WTC11 (cell line): ENCODE measurements around the gene COX19. TPM values are rescaled to one million over a fixed set of nuclear protein-coding genes. Genes with fewer than 3 reads are reported as not detected.

Source experiments
- ATAC-seq: fragments of 200-7000 bp; cut with Tn5 transposase; 2 replicates; pipeline ENCODE4 v1.10.0; 2021; ENCODE audit warnings: mild to moderate bottlenecking, moderate library complexity
- CTCF ChIA-PET: fragments of 300-600 bp; sonication (Branson Sonifier 250); formaldehyde crosslinking; loops from one replicate; lab custom pipeline; 2021; ENCODE audit warnings: antibody characterized with exemption; lab: Charles Lee
- POLR2A ChIA-PET: fragments of 350-600 bp; sonication (Branson Sonifier 250); formaldehyde crosslinking; loops from one replicate; lab custom pipeline; 2021; ENCODE audit warnings: antibody characterized with exemption; lab: Charles Lee
- DNase-seq: peaks from one replicate; pipeline ENCODE4 v3.0.0; 2021; ENCODE audit warnings: low spot score
- H3K27ac Mint-ChIP-seq: 2 replicates; pipeline ENCODE4 v1.8.0; 2021; ENCODE audit warnings: mixed read lengths
- H3K27me3 Mint-ChIP-seq: 2 replicates; pipeline ENCODE4 v1.8.0; 2021; ENCODE audit warnings: low read depth, mild to moderate bottlenecking, moderate library complexity, mixed read lengths
- H3K36me3 Mint-ChIP-seq: 2 replicates; pipeline ENCODE4 v1.8.0; 2021; ENCODE audit warnings: mixed read lengths
- H3K4me1 Mint-ChIP-seq: 2 replicates; pipeline ENCODE4 v1.8.0; 2022; ENCODE audit warnings: mixed read lengths
- H3K4me3 Mint-ChIP-seq: 2 replicates; pipeline ENCODE4 v1.8.0; 2021; ENCODE audit warnings: mild to moderate bottlenecking, moderate library complexity, mixed read lengths
- H3K9me3 Mint-ChIP-seq: 2 replicates; pipeline ENCODE4 v1.8.0; 2021; ENCODE audit warnings: mixed read lengths
- ATF1 ChIP-seq: sonication (generic); formaldehyde crosslinking; IDR thresholded peaks from 2 replicates; pipeline ENCODE4 v1.8.1; 2023; ENCODE audit warnings: mild to moderate bottlenecking, moderate library complexity, missing genetic modification reagents
- CBFB ChIP-seq: sonication (generic); formaldehyde crosslinking; IDR thresholded peaks from 2 replicates; pipeline ENCODE4 v1.8.1; 2022; ENCODE audit warnings: mild to moderate bottlenecking, low read depth, missing genetic modification reagents
- CREM ChIP-seq: sonication (generic); formaldehyde crosslinking; IDR thresholded peaks from 2 replicates; pipeline ENCODE4 v1.8.1; 2022; ENCODE audit warnings: mild to moderate bottlenecking, missing genetic modification reagents, moderate library complexity
- ELF4 ChIP-seq: sonication (generic); formaldehyde crosslinking; IDR thresholded peaks from 2 replicates; pipeline ENCODE4 v1.8.1; 2022; ENCODE audit warnings: low read depth, mild to moderate bottlenecking, moderate library complexity, missing genetic modification reagents
- ESRRA ChIP-seq: sonication (generic); formaldehyde crosslinking; IDR thresholded peaks from 2 replicates; pipeline ENCODE4 v1.8.1; 2022; ENCODE audit warnings: mild to moderate bottlenecking, missing genetic modification reagents, borderline replicate concordance
- MXD4 ChIP-seq: fragments of 250-450 bp; sonication (Bioruptor Pico); IDR thresholded peaks from 2 replicates; pipeline ENCODE4 v1.8.0; 2021; ENCODE audit warnings: mild to moderate bottlenecking, moderate library complexity, borderline replicate concordance
- MYBL2 ChIP-seq: sonication (generic); formaldehyde crosslinking; IDR thresholded peaks from 2 replicates; pipeline ENCODE4 v1.8.1; 2023; ENCODE audit warnings: mild to moderate bottlenecking, moderate library complexity, missing genetic modification reagents
- NFE2L1 ChIP-seq: sonication (generic); formaldehyde crosslinking; IDR thresholded peaks from 2 replicates; pipeline ENCODE4 v1.8.1; 2023; ENCODE audit warnings: missing genetic modification reagents
- NR3C1 ChIP-seq: sonication (generic); formaldehyde crosslinking; conservative IDR thresholded peaks from 2 replicates; pipeline ENCODE4 v1.8.1; 2023; ENCODE audit warnings: low read depth, mild to moderate bottlenecking, missing genetic modification reagents
- SMAD3 ChIP-seq: sonication (generic); formaldehyde crosslinking; IDR thresholded peaks from 2 replicates; pipeline ENCODE4 v1.8.0; 2022; ENCODE audit warnings: missing genetic modification reagents, mild to moderate bottlenecking, borderline replicate concordance
- TCF7 ChIP-seq: sonication (generic); formaldehyde crosslinking; IDR thresholded peaks from 2 replicates; pipeline ENCODE4 v1.8.0; 2022; ENCODE audit warnings: mild to moderate bottlenecking, low read depth, missing genetic modification reagents, moderate library complexity
- TEAD1 ChIP-seq: sonication (generic); formaldehyde crosslinking; IDR thresholded peaks from 2 replicates; pipeline ENCODE4 v1.8.0; 2022; ENCODE audit warnings: mild to moderate bottlenecking, missing genetic modification reagents
- ZNF121 ChIP-seq: sonication (generic); formaldehyde crosslinking; IDR thresholded peaks from 2 replicates; pipeline ENCODE4 v1.8.0; 2023; ENCODE audit warnings: missing genetic modification reagents
- ZNF232 ChIP-seq: sonication (generic); formaldehyde crosslinking; IDR thresholded peaks from 2 replicates; pipeline ENCODE4 v1.8.0; 2022; ENCODE audit warnings: mild to moderate bottlenecking, missing genetic modification reagents
- ZNF396 ChIP-seq: fragments of 250-450 bp; sonication (Bioruptor Pico); IDR thresholded peaks from 2 replicates; pipeline ENCODE4 v1.8.0; 2021; ENCODE audit warnings: mild to moderate bottlenecking, moderate library complexity, borderline replicate concordance
- total RNA-seq: library from RNA; stranded (reverse); gene quantifications from 3 replicates; pipeline ENCODE4 v1.2.3, GENCODE V29; 2021
- TF ChIP-seq, protein P1 (sequence below): sonication (generic); formaldehyde crosslinking; IDR thresholded peaks from 2 replicates; pipeline ENCODE4 v1.8.1; 2022; ENCODE audit warnings: low read depth, mild to moderate bottlenecking, moderate library complexity, missing genetic modification reagents, borderline replicate concordance
- TF ChIP-seq, protein P2 (sequence below): sonication (generic); formaldehyde crosslinking; IDR thresholded peaks from 2 replicates; pipeline ENCODE4 v1.8.0; 2023; ENCODE audit warnings: missing genetic modification reagents
- TF ChIP-seq, protein P3 (sequence below): sonication (generic); formaldehyde crosslinking; conservative IDR thresholded peaks from 2 replicates; pipeline ENCODE4 v1.8.1; 2022; ENCODE audit warnings: mild to moderate bottlenecking, missing genetic modification reagents
- TF ChIP-seq, protein P4 (sequence below): sonication (generic); formaldehyde crosslinking; IDR thresholded peaks from 2 replicates; pipeline ENCODE4 v1.8.0; 2022; ENCODE audit warnings: mild to moderate bottlenecking, missing genetic modification reagents
- TF ChIP-seq, protein P5 (sequence below): sonication (generic); formaldehyde crosslinking; IDR thresholded peaks from 2 replicates; pipeline ENCODE4 v1.8.1; 2023; ENCODE audit warnings: mild to moderate bottlenecking, moderate library complexity, missing genetic modification reagents
- TF ChIP-seq, protein P6 (sequence below): fragments of 250-450 bp; sonication (Bioruptor Pico); conservative IDR thresholded peaks from 2 replicates; pipeline ENCODE4 v1.9.0; 2021; ENCODE audit warnings: mild to moderate bottlenecking
- TF ChIP-seq, protein P7 (sequence below): sonication (generic); formaldehyde crosslinking; IDR thresholded peaks from 2 replicates; pipeline ENCODE4 v1.8.1; 2023; ENCODE audit warnings: mild to moderate bottlenecking, missing genetic modification reagents, moderate library complexity

COX19 gene
- total RNA-seq, 1 experiment from 2014 or later, result 13.2 TPM

DNA sequence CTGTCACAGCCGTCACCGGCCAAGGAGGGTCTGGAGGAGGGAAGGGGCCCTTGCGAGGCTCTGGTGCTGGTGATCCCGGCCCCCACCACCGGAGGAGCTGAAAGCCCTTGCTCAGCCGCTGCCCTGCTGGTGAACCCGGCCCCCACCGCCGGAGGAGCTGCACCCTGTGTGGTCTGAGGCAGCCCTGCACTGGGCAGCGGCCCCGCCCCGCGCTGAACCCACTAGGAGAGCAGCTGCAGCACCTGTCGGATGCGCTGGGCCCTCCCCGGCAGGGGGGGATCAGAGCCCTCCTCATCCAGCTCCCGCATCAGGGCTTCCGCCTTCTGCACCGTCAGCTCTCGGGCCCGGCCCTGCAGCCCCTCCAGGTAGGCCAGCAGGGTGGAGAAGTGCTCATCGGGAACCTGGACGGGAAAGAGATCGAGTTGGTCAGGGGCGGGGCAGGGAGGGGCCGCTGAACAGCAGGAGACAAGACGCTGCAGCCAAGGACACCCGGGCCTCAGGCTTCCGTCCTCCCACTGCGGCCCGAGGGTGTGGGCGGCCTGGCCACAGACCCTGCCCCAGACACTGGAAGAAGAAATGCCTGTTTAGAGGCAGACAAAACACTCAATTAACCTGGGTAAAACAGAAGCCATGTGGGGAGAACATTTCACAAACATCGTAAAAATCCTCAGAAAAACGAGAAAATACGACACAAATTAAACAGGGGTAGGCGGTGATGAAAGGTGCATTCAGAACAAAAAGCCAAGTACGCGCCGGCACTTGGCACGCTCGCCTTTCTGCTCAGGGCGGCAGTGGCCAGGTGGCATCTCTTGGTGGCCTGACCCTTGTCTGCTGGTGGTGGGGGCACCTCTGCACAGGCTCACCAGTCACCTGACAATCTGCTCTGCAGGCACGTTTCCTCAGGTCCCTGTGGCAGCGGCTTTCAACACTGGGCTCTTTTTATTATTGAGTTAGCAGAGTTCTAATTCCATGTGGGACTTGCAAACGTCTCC is 22.4 kb upstream of the COX19 start (continued):
- TF ChIP-seq, protein P1, sequence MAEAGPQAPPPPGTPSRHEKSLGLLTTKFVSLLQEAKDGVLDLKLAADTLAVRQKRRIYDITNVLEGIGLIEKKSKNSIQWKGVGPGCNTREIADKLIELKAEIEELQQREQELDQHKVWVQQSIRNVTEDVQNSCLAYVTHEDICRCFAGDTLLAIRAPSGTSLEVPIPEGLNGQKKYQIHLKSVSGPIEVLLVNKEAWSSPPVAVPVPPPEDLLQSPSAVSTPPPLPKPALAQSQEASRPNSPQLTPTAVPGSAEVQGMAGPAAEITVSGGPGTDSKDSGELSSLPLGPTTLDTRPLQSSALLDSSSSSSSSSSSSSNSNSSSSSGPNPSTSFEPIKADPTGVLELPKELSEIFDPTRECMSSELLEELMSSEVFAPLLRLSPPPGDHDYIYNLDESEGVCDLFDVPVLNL (CRISPR knock-in tag), result no peak
- TF ChIP-seq, protein P2, sequence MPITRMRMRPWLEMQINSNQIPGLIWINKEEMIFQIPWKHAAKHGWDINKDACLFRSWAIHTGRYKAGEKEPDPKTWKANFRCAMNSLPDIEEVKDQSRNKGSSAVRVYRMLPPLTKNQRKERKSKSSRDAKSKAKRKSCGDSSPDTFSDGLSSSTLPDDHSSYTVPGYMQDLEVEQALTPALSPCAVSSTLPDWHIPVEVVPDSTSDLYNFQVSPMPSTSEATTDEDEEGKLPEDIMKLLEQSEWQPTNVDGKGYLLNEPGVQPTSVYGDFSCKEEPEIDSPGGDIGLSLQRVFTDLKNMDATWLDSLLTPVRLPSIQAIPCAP (CRISPR knock-in tag), result no peak
- TF ChIP-seq NFE2L1 (CRISPR knock-in tag), result no peak
- TF ChIP-seq, all 79 proteins: peak for 0

DNA sequence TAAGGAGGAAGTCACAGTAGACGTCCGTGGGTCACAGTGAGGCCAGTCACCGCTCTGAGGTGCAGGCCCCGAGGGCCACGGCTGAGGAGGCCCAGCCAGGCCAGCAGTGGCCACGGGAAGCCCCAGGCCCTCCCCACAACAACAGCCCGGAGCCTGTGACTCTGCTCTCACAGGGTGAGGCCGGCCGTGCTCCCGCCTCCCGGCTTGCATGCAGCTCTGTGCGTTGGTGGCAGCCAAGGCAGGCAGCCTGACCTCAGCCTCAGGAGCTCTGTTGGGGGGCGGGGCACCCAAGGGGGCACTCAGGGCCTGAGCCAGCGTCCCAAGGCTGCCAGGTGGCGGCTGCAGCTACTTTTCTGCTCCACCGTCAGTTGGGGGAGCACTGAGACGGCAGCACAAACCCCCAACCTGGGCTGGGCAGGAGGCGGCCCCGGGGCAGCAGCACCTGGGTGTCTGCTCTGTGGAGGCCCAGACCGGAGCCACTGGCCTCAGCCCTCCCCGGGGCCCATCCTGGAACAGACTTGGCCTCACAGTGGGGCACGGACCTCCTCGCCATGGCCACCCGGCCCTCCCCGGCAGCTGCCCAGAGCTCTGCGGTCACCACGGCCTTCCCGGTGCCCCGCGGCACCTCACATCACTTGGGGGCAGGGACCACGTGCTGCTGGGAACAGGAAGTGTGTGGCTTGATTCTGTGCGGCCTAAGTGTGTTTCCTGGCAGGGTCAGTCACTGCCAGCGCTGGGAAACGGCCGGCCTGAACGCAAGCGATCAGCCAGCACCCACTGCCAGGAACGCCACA is 20.9 kb upstream of the COX19 start:
- no peaks in the 10 kb centered on the region for H3K9me3 Mint-ChIP-seq
- POLR2A ChIA-PET, result interaction anchor here (1.0 kb wide), 1 partner anchor 119 kb away, joined by 3 read pairs; no protein-coding TSS in a partner anchor
- no peak for ATAC-seq
- H3K4me1 Mint-ChIP-seq, result no peaks in the 10 kb centered on the region
- no peaks in the 10 kb centered on the region for H3K27me3 Mint-ChIP-seq
- no peak overlapping the region for H3K27ac Mint-ChIP-seq
- H3K4me3 Mint-ChIP-seq, result no peak overlapping the region
- DNase-seq, result no peak
- H3K36me3 Mint-ChIP-seq, result no peaks in the 10 kb centered on the region
- TF ChIP-seq TEAD1 (no peak), NR3C1 (no peak), MYBL2 (no peak), ELF4 (CRISPR knock-in tag) (no peak), ZNF396 (no peak)
- TF ChIP-seq, protein P3, sequence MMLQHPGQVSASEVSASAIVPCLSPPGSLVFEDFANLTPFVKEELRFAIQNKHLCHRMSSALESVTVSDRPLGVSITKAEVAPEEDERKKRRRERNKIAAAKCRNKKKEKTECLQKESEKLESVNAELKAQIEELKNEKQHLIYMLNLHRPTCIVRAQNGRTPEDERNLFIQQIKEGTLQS, result no peak
- TF ChIP-seq, all 79 proteins: peak for 0
- CTCF ChIA-PET, result interaction anchor here (1.2 to 6.0 kb wide), 5 partner anchors 23 to 69 kb away, joined by 4 to 140 read pairs (median 23); partner anchors contain the start of gene GPR146

DNA sequence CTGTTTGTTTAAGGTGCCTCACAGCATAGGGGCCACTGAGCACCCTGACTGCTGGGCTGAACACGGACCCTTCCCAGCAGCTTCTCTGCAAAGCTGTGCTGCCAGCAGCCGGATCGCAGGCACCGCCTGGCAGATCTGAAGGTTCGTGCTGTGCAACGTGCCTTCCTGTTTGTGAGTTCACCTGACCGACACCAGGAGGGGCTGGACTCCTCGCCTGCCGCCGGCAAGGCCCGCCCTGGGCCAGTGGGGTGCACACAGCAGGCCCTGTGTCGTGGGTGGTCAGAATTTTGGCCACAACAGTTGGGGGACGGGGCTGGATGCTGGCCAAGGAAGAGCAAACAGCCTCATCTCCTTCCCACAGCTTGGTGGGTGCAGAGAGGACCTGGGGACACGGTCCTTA is 20.2 kb upstream of the COX19 start:
- Mint-ChIP-seq H3K27ac (no peak overlapping the region), H3K27me3 (no peaks in the 10 kb centered on the region), H3K4me1 (no peaks in the 10 kb centered on the region), H3K4me3 (no peak overlapping the region), H3K36me3 (no peaks in the 10 kb centered on the region), H3K9me3 (no peaks in the 10 kb centered on the region)
- no peak for DNase-seq
- POLR2A ChIA-PET, result interaction anchor here (1.0 kb wide), 1 partner anchor 119 kb away, joined by 3 read pairs; no protein-coding TSS in a partner anchor
- no peak for ATAC-seq
- CTCF ChIA-PET, result interaction anchor here (0.7 to 6.0 kb wide), 5 partner anchors 20 to 70 kb away, joined by 3 to 140 read pairs (median 6); partner anchors contain the start of genes COX19 and GPR146
- TF ChIP-seq CBFB (CRISPR knock-in tag) (no peak), TCF7 (CRISPR knock-in tag) (no peak), ZNF121 (no peak), ESRRA (no peak), ZNF232 (CRISPR knock-in tag) (no peak), ATF1 (CRISPR knock-in tag) (no peak), CREM (no peak), MXD4 (CRISPR knock-in tag) (no peak), SMAD3 (CRISPR knock-in tag) (no peak), NR3C1 (no peak)
- TF ChIP-seq, protein P4, sequence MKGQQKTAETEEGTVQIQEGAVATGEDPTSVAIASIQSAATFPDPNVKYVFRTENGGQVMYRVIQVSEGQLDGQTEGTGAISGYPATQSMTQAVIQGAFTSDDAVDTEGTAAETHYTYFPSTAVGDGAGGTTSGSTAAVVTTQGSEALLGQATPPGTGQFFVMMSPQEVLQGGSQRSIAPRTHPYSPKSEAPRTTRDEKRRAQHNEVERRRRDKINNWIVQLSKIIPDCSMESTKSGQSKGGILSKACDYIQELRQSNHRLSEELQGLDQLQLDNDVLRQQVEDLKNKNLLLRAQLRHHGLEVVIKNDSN, result no peak
- TF ChIP-seq, protein P2 (CRISPR knock-in tag), result no peak
- TF ChIP-seq, protein P5, sequence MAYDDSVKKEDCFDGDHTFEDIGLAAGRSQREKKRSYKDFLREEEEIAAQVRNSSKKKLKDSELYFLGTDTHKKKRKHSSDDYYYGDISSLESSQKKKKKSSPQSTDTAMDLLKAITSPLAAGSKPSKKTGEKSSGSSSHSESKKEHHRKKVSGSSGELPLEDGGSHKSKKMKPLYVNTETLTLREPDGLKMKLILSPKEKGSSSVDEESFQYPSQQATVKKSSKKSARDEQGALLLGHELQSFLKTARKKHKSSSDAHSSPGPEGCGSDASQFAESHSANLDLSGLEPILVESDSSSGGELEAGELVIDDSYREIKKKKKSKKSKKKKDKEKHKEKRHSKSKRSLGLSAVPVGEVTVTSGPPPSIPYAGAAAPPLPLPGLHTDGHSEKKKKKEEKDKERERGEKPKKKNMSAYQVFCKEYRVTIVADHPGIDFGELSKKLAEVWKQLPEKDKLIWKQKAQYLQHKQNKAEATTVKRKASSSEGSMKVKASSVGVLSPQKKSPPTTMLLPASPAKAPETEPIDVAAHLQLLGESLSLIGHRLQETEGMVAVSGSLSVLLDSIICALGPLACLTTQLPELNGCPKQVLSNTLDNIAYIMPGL, result no peak
- TF ChIP-seq, protein P6, sequence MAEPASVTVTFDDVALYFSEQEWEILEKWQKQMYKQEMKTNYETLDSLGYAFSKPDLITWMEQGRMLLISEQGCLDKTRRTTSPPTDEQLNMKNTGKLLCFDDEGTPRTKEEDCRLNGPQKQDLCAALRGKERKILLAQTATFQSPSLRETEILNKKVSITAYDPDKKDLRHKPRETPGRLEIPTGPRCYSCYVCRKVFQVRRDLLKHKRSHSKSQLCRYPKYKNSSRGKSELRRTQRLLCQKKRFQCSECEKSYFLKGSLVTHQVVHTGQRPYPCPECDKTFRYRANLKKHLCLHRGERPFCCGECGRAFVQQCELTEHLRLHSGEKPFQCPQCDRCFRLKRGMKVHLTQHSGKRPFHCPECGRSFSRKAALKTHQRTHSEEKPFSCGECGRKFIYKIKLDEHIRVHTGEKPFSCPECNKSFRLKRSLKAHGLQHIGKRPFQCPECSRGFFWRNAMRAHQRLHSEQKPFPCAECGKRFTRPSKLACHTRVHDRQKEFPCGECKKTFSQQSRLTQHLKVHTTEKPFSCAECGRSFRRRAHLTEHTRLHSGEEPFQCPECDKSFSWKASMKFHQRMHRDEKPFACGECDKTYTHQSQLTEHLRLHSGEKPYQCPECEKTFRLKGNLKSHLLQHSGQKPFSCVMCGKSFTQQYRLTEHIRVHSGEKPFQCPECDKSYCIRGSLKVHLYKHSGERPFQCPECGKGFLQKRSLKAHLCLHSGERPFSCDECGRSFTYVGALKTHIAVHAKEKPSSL (CRISPR knock-in tag), result no peak
- TF ChIP-seq, protein P7, sequence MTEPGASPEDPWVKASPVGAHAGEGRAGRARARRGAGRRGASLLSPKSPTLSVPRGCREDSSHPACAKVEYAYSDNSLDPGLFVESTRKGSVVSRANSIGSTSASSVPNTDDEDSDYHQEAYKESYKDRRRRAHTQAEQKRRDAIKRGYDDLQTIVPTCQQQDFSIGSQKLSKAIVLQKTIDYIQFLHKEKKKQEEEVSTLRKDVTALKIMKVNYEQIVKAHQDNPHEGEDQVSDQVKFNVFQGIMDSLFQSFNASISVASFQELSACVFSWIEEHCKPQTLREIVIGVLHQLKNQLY (CRISPR knock-in tag), result no peak
